WERI-Rb-1 (cell line): Measurements from ENCODE around the gene CCDC88B.

Experiments used
- DNase-seq: peaks from one replicate; pipeline ENCODE4 v3.0.0-alpha.2; 2020
- H3K27ac ChIP-seq: fragments of 250-450 bp; sonication (Bioruptor Pico); 2 replicates; pipeline ENCODE4 v1.5.1; 2020; ENCODE audit warnings: mild to moderate bottlenecking, moderate library complexity
- H3K27me3 ChIP-seq: fragments of 250-450 bp; sonication (Bioruptor Pico); 2 replicates; pipeline ENCODE4 v1.5.1; 2021; ENCODE audit warnings: mild to moderate bottlenecking, low read depth, moderate library complexity; ENCODE audit not compliant: insufficient read depth, severe bottlenecking
- H3K36me3 ChIP-seq: fragments of 250-450 bp; sonication (Bioruptor Pico); 2 replicates; pipeline ENCODE4 v1.5.1; 2020; ENCODE audit warnings: mild to moderate bottlenecking, moderate library complexity
- H3K4me3 ChIP-seq: 2 replicates; pipeline ENCODE4 v1.5.1; 2011; ENCODE audit warnings: low read depth, mild to moderate bottlenecking, control low read depth, low read length
- H3K9me3 ChIP-seq: fragments of 250-450 bp; sonication (Bioruptor Pico); 2 replicates; pipeline ENCODE4 v1.5.1; 2021; ENCODE audit warnings: mild to moderate bottlenecking, moderate library complexity; ENCODE audit not compliant: severe bottlenecking
- TF ChIP-seq, protein P1 (sequence below): IDR thresholded peaks from 2 replicates; pipeline ENCODE4 v1.5.1; 2011; ENCODE audit warnings: low read depth, mild to moderate bottlenecking, control low read depth, inconsistent platforms, low read length

Gene CCDC88B

DNA sequence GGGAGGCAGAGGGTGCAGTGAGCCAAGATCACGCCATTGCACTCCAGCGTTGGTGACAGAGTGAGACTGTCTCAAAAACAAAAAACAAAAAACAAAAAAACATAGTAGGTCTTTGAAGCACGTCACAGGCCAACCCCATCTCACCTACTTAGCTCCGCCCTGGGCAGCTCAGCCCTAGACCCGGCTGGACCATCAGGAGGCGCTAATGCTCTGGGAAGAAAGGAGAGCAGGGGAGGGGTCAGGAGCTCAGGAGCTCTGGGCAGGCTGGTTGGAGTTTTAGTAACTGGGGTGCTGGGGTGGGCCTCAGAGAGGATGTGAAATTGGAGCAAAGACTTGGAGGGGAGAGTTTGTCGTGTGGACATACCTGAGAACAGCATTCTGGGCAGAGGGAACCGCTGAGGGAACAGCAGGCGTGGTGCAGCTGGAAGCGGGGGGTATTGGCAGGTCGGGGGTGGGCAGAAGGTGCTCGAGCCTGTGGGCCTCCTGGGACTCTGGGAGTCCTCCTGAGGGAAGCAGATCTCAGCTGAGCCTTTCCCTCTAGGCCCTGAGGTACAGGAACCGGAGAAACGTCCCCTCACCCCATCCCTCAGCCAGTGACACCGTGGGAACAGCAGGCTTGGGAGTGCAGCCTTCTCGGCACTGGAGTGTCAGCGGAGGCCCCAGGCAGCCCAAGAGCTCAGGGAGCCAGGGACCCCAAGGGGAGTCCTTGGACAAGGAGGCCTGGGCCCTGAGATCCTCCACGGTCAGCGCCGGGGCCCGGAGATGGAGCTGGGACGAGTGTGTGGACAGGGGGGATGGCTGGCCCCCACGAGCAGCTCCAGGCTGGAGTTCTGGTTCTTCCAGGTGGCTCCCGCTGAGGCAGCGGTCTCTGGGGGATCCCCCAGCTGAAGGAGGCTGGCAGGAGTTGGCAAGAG lies 16.8 kb downstream of the CCDC88B start:
- no peak overlapping the region for H3K27ac ChIP-seq

DNA sequence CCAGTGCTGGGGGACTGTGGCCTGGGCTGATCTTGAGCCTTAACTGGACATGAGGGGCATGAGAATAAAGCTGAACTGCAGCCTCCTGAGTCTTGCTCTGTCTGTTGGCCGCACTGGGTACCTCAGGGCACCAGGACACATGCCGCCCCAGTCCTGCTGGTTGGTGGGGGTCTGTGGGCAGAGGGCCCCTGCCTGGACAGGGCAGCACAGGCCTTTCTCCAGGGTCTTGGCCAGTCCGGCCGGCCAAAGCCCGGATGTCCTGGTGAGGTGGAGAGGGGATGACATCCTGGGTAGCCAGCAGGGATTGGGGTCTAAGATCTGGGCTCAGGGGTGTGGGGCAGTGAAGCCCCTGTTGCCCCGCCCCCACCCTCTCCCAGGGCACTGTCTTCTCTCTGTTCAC lies 17.4 kb downstream of the CCDC88B start:
- Histone ChIP-seq H3K4me3 (no peak overlapping the region), H3K27me3 (no peaks in the 10 kb centered on the region), H3K36me3 (peaks cover 10% of the 10 kb centered on the region), H3K9me3 (no peaks in the 10 kb centered on the region), H3K27ac (no peak overlapping the region)
- DNase-seq: no peak
- TF ChIP-seq, protein P1, sequence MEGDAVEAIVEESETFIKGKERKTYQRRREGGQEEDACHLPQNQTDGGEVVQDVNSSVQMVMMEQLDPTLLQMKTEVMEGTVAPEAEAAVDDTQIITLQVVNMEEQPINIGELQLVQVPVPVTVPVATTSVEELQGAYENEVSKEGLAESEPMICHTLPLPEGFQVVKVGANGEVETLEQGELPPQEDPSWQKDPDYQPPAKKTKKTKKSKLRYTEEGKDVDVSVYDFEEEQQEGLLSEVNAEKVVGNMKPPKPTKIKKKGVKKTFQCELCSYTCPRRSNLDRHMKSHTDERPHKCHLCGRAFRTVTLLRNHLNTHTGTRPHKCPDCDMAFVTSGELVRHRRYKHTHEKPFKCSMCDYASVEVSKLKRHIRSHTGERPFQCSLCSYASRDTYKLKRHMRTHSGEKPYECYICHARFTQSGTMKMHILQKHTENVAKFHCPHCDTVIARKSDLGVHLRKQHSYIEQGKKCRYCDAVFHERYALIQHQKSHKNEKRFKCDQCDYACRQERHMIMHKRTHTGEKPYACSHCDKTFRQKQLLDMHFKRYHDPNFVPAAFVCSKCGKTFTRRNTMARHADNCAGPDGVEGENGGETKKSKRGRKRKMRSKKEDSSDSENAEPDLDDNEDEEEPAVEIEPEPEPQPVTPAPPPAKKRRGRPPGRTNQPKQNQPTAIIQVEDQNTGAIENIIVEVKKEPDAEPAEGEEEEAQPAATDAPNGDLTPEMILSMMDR: no peak

More for the DNA sequence above, 16.8 kb downstream of the CCDC88B start:
- Histone ChIP-seq H3K4me3 (no peak overlapping the region), H3K36me3 (peaks cover 3% of the 10 kb centered on the region), H3K27me3 (no peaks in the 10 kb centered on the region), H3K9me3 (no peaks in the 10 kb centered on the region)
- TF ChIP-seq, protein P1: peak; percentile 80
- peak; percentile 91 for DNase-seq

DNA sequence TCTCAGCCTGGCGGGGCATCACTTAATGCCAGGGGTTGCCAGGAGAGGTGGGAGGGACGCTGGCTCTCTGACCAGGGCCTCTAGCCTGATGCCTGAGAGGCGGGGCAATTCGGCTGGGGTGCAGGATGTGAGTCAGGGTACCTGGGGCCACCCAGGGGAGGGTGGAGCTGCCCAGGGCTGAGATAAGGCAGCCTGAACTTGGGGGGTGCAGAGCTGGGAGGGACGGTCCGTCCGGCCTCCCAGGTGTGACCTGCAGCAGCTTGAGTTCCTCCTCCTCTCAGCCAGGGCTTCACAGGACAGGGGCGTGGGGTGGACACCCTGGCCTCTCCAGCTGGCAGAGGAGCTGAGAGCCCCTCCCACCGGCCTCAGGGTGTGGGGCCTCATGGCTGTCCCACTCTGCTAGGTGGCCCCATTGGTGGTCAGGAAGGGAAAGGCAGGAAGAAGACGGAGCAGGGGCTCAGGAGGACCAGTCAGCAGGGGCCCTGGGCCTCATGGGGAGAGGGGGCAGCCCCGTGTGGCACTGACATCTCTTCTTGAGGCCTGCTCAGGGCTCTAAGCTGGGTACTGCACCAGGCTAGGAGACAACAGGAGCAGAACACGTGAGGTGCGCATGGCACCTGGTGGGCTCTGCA lies 18.0 kb downstream of the CCDC88B start:
- Histone ChIP-seq H3K27ac (peak overlapping the region; percentile 62; the same call in 1 of the 2 replicates), H3K27me3 (no peaks in the 10 kb centered on the region), H3K4me3 (no peak overlapping the region), H3K36me3 (peaks cover 13% of the 10 kb centered on the region), H3K9me3 (no peaks in the 10 kb centered on the region)
- TF ChIP-seq, protein P1: no peak
- DNase-seq: no peak

DNA sequence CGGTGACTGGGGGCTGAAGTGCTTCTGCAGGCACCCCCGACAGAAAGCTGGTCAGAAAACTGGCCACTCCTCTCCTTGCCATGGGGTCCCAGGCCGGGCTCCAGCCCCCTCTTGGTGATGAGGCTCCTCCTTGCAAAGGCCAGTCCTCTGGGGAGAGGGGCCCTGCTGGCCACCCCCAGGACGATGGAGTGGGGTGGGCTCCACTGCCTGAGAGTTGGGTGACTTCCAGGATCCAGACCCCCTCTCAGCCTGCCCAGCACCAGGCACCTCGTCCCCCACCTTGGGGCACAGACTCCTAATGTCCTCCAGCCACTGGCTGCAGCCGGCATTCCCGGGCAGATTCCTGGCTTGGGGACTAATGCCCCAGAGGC lies 18.5 kb downstream of the CCDC88B start:
- TF ChIP-seq, protein P1: no peak
- H3K9me3 ChIP-seq: no peaks in the 10 kb centered on the region
- DNase-seq: no peak
- peak overlapping the region; percentile 62 for H3K27ac ChIP-seq
- H3K36me3 ChIP-seq: peaks cover 15% of the 10 kb centered on the region
- H3K4me3 ChIP-seq: peak overlapping the region; percentile 53
- no peaks in the 10 kb centered on the region for H3K27me3 ChIP-seq

DNA sequence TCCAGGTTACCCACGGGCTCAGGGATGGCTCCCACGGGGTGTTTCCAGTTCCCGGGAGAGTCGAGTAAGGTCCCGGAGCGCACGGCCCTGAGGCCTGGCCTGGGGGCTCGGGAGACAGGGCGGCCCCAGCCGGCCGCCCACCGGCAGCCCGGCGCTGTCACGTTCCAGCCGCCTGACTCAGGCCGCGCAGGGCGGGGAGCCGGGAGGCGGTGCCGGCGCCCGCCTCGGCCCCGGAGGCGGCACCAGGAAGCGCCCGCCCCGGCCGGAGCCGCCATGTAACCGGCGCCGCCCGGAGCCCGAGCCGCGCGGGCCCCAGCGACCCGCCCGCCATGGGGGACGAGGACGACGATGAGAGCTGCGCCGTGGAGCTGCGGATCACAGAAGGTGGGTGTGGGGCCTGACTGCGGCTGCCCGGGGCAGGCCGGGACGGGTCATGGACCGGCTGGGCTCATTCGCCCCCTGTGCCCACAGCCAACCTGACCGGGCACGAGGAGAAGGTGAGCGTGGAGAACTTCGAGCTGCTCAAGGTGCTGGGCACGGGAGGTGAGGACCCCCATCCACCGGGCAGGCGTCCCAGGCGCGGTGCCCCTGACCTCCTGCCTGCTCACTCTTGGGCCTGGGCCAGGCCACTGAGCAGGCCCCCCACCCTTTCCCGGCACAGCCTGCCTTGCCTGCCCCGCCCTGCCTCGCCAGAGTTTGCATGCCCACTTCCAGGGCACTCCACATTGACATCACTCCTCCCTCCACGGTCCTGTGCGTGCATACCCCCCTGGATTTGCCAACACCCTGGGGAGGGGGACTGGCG lies 19.1 kb downstream of the CCDC88B start, which contains the start of gene RPS6KA4:
RPS6KA4 (plus strand) TSS at position 256 of the 805 bp plus-strand sequence; CDS start at position 330, 74 bp downstream.
- no peak for DNase-seq
- no peaks in the 10 kb centered on the region for H3K9me3 ChIP-seq
- peaks cover 18% of the 10 kb centered on the region for H3K36me3 ChIP-seq
- peak within 1 kb of the TSS; percentile 53 for H3K4me3 ChIP-seq
- TF ChIP-seq, protein P1: no peak
- H3K27ac ChIP-seq: peak within 1 kb of the TSS; percentile 62
- H3K27me3 ChIP-seq: no peaks in the 10 kb centered on the region
